HG02678 (cell line): Measurements from ENCODE around the gene GDF10.
A peak's percentile ranks its signal among the peaks of the same experiment; 100 is the strongest.

Source experiments
- ATAC-seq: cut with Tn5 transposase; IDR thresholded peaks from one replicate; pipeline ENCODE4 v1.9.1; 2021; ENCODE audit warnings: mild to moderate bottlenecking, moderate library complexity; ENCODE audit not compliant: unreplicated experiment

GDF10 gene

DNA sequence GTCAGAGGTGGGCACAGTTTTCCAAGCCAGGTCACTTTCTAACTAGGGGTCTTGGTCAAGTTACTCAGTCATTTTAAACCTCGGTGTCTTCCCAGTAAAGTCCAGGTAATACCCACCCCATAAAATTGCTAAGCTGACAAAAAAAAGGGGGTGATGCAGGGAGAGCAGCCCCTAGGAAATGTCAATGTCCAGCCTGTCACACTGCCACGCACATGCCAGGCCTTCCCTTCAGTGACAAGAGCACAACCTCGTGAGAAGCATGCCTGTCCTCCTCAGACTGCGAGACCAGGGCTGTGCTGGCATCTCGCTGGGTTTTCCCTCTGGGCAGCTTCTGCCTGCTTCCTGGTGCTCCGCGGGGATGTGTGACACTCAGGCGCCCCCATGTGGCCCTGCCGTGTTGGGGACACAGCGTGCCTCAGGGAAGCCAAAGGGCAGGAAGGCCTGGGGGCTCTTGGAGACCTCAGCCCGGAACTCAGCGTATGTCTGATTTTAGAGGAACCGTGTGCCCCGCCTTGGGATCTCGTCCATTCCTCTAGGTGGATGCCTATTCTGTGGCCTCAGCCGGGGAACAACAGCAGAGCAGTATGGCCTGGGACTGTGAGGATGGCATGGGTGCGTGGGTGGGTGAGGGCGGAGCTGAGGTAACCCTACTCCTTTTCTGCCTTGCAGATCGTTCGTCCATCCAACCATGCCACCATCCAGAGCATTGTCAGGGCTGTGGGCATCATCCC is 12.1 kb downstream of the GDF10 start:
- peak; percentile 72 for ATAC-seq

DNA sequence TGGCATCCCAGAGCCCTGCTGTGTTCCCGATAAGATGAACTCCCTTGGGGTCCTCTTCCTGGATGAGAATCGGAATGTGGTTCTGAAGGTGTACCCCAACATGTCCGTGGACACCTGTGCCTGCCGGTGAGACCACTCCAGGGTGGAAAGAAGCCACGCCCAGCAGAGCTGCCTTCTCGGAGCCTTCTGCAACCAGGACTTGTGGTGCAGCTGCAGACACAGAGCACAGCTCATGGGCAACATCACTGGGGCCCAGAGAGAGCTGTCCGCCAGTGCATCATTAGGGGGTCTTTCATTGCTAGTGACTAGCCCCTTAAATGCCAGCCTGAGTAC is 12.6 kb downstream of the GDF10 start:
- ATAC-seq, result no peak

- ATAC-seq, result no peak
Measured at GRCh38 chr10:47314416-47314970, 14.5 kb downstream of the GDF10 start.

DNA sequence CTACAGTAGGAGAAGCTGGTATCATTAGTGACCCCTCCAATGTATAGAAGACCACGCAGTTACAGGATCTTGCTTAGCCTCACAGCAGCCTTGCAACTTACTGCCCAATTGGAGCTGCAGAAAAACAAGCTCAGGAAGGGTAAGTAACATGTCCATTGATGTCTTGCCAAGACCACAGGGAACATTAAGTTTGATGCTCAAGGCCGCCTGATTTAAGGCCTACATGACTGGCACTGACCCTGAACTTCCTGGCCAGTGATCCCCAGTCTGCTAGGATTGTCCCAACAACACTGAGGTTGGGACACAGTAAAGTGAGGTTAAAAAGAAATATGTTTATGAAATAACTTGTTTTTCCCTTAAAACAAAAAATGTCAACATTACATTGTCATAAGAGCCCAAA is 15.4 kb downstream of the GDF10 start:
- ATAC-seq, result no peak

GRCh38 chr10:47316131-47316530 is 16.1 kb downstream of the GDF10 start:
- ATAC-seq, result no peak

DNA sequence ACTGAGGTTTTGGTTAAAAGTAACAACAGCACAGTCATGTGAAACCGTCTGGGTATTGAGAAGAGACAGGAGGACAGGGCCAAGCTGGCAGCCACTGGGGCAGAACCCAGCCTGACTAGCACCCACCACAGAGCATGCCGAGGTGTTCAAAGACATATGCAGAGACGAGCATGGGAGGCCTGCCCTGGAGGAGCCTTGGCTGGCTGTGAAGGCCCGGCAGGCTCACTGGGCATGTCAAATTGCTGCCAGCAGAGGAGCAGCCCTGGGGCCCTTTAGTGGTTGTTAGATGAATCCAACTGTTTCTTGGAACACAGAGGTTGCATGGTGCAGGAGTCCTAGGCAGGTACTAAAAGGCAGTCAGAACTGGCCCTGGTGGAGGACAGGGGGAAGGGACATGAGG is 17.3 kb downstream of the GDF10 start:
- no peak for ATAC-seq

DNA sequence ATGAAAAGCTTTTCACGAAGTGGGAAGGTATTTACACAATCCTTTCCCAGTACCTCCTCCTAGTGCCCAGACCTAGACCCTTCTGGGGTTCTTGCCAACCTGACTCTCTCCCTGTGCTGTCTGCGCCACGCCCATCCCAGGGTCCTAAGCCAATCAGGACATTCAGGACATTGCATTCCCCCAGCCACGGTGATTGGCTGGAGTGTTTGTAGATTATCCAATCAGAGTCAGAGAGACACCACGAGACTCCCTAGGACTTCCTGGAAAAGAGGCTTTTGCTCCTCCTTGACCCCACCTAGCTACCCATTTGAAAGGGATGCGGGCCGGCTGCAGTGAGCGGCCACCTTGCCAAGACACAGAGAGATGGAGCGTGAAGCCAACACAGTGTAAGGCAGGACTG is 18.7 kb downstream of the GDF10 start:
- no peak for ATAC-seq

DNA sequence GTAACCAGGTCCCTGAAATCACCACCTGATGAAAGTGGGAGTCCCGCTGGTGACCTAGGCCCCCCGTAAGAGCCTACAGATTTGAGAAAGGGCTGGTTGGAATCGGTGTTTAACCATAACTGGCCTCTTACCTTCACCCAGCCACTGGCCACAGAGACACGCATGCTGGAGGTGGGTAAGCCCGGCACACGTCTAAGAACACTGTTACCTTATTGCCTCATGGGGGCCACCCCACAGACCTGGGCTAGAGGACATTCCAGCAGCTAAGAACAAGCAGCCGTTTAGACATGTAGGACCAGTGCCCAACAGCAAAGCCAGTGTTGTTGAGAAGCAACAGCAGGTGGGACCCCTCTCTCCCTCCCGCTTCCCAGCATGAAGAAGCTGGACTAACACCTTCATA is 19.8 kb downstream of the GDF10 start:
- no peak for ATAC-seq

- ATAC-seq, result no peak
Measured at GRCh38 chr10:47320812-47321211, 20.8 kb downstream of the GDF10 start.

DNA sequence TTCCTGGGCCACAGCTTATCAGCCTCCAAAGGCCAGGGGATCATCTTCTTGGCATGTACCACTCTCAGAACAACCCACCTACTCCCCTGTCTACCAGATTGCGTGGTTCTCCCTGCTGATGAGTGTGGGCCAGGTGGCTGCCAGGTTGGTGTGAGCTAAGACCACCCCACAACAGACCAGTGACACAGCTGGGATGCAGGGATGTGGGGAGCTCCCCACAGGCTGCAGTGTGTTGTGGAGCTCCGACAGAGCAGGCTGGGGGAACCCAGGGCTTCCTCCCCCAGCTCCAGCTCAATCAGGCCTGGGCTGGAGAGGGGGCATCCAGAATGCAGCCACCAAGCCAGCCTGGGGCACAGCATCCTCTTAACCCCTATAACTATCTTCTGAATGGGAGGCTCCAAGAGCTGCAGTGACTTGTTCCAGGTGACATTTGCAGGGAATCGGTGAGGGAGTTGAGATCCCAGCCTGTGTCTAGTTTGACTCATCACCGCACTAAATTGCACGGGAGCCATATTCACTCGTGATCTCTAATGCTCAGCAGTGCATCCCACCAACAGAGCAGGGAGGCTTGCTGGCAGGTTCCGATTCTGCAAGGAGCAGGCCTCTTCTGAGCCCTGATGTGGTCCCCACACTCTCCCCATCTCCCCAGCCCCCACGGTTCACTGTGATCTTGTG is 21.7 kb downstream of the GDF10 start:
- no peak for ATAC-seq

- no peak for ATAC-seq
Measured at GRCh38 chr10:47322300-47323061, 22.5 kb downstream of the GDF10 start, which contains the start of gene GDF2. Gene GDF2, plus strand, starts transcription at chr10:47322454. Its CDS starts 215 bp downstream, at chr10:47322669.

- ATAC-seq, result no peak
Measured at GRCh38 chr10:47323087-47323486, 23.1 kb downstream of the GDF10 start.

- no peak for ATAC-seq
Measured at GRCh38 chr10:47323636-47324296, 23.8 kb downstream of the GDF10 start.

DNA sequence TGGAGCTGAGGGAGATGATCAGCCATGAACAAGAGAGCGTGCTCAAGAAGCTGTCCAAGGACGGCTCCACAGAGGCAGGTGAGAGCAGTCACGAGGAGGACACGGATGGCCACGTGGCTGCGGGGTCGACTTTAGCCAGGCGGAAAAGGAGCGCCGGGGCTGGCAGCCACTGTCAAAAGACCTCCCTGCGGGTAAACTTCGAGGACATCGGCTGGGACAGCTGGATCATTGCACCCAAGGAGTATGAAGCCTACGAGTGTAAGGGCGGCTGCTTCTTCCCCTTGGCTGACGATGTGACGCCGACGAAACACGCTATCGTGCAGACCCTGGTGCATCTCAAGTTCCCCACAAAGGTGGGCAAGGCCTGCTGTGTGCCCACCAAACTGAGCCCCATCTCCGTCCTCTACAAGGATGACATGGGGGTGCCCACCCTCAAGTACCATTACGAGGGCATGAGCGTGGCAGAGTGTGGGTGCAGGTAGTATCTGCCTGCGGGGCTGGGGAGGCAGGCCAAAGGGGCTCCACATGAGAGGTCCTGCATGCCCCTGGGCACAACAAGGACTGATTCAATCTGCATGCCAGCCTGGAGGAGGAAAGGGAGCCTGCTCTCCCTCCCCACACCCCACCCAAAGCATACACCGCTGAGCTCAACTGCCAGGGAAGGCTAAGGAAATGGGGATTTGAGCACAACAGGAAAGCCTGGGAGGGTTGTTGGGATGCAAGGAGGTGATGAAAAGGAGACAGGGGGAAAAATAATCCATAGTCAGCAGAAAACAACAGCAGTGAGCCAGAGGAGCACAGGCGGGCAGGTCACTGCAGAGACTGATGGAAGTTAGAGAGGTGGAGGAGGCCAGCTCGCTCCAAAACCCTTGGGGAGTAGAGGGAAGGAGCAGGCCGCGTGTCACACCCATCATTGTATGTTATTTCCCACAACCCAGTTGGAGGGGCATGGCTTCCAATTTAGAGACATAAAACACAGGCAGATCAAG is 25.6 kb downstream of the GDF10 start:
- no peak for ATAC-seq

DNA sequence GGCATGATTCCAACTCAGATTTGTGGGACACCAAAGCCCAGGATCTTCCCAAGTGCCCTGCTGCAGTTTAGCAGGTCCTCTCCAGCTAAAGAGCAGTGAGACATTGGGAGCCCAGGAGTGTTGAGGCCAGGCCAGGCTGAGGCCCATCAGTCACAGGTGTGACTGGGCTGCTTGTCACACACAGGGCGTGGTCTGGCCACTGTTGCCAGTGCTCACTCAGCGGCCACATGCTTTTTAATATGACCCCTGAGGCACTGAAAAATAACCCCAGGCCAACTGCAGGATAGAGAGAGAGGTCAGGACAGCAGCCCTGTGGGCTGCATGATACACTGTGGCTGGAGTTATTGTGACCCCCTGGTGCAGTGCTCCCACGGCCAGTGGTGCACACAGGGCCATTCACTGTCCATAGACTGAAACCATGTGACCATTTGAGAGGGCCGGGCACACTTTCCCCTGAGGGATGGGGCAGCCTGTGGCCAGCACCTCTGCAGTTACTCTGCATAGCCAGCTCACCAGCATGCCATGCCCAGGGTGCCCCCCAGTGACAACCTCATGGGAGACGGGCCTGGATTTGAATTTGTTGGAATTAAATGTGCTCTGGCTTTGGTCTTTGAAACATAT is 26.4 kb downstream of the GDF10 start:
- no peak for ATAC-seq

DNA sequence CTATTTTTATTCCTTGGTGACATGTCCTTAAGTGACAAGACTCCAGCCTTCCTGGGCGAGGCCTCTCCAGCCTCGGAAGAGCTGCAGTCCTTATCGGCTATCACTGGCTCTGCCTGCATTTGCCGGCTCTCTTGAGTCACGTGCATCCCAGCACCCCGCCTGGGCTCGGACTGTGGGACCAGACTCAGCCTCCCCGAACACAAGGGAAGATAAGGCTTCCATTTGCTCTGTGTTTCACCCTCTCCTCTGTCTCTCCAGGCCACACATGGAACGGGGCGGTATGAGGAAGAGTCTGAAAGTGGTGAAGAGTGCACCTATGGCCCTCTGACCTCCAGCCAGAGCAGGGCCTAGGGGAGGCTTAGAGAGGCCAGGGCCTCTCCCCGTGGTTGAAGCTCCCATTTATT is 26.9 kb downstream of the GDF10 start:
- ATAC-seq, result no peak

DNA sequence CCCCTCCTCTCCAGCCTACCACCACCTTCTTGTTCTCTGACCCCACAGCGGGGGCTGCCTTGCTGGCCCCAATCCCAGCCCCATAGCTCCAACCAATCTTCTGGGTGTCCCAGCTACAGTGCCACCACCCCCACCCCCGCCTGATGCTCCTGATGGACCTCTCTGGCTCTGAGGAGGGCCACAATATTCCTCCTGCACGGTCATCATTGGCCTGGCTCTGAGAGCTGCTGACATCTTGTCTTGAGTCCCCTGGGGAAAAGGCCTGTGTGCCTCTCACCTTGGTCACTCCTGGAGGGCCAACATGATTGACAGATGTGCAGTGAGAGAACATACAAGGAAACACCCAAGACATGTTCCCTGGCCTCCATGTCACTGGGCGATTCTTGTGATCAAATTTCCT is 29.9 kb downstream of the GDF10 start:
- ATAC-seq, result no peak

DNA sequence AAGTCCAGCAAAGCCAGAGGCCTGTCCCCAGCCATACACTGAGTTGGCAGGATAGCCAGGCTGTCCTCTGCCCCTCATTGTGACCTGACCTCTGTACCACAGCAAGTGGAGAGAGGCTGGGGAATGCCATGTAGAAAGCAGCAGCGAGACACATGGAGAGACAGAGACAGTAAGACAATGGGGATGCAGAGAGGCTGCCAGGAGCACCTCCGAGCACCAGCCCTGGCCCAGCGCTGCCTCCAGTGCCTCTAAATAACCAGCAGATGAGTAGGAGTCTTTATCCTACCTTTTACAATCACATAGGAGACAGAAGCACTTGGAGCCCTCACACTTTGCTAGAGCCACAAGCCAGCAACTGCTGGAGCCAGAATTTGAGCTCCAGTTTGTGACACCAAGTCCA is 30.4 kb downstream of the GDF10 start:
- no peak for ATAC-seq

GRCh38 chr10:47330804-47331203 is 30.8 kb downstream of the GDF10 start:
- no peak for ATAC-seq

GRCh38 chr10:47331491-47331890 is 31.5 kb downstream of the GDF10 start:
- no peak for ATAC-seq
